EL (cell line): ENCODE measurements around the gene FBXW8.
A peak's percentile ranks its signal among the peaks of the same experiment; 100 is the strongest.

ENCODE experiments used
- DNase-seq: peaks from one replicate; pipeline ENCODE4 v3.0.0-alpha.2; 2016

Gene FBXW8

DNA sequence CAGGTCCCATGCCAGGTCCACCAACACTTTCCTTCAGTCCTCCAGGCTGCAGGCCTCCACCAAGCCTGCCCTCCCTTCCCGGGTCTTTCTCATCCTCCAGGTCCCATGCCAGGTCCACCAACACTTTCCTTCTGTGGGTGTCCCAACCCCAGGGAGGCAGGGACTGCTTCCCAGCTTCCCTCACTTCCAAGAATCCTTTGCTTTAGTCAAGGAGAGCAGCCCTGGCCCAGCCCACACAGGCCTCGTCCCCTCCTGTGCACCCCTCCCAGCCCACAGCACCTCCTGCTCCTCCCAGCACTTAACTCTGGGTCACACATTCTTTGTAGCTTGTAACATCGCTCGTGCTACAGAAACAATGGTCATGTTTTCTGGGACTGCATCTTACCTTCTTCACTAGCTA is 115.6 kb downstream of the FBXW8 start:
- no peak for DNase-seq

GRCh38 chr12:117026921-117027250 is 116.1 kb downstream of the FBXW8 start:
- no peak for DNase-seq

DNA sequence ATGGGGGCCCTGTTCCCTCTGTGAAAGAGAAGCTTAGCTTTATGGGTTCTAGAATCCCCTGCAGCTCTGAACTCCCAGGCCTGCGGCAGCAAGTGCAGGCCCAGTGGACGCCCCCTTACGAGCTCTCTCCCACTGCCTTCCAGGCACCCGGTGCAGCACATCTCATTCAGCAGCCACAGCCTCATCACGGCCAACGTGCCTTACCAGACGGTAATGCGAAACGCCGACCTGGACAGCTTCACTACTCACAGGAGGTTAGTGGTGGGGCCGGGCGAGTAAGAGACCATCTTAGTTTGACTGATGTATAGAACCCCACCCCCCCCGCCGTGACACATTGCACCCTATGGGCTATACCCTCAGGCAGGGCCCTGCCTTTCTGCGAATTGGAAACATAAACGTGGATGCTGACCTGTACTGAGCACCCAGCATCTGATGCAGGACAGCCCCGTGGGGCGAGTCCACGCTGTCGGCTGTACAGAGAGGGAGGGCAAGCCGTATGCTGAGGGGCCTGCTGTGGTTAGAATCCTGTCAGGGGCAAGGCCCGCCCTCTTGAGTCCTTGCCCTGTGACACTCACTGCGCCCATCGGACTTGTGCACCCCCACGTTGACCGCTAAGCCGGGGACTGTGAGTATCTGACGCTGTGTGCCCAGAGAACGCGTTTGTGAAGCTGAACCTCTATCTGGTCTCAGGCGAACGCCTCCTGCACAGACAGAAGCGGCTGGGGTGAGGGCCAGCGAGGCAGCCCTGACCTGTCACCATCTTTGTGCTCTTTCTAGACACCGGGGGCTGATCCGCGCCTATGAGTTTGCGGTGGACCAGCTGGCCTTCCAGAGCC is 116.7 kb downstream of the FBXW8 start:
- no peak for DNase-seq

- DNase-seq: no peak
Measured at GRCh38 chr12:117028254-117028653, 117.5 kb downstream of the FBXW8 start.

DNA sequence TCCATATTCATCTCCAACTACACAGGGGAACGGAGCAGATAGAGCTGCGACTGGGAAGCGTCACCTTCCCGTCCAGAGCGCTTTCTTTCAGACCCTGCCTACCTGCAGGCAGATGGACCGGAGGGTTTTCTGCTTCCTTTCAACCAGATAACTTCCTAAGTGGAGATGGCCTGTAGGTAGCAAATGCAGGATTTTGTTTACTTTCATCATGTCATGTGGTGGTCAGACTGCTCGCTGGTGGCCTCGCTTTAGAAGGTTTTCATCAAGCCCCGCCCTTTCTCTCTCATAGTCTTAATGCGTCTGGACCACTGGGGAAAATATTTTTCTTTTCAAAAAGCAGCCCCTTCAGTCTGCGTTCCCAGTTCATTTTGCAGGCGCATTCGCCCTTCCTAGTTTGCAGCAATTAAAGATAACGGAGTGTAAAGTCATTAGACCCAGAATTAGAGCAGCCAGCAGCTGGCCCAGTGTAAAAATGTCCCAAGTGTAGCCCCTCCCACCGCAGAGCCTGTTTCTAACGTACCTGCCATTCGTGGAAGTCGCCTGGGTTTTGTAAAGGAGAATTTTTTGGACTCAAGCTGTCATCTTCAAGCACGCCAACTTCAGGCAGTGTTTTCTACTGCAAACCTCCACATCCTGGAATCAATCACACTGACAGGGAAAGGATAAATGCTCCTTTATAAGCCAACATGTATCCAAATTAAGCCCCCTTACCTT is 119.6 kb downstream of the FBXW8 start:
- DNase-seq: no peak

- DNase-seq: no peak
Measured at GRCh38 chr12:117031843-117032592, 121.3 kb downstream of the FBXW8 start.

DNA sequence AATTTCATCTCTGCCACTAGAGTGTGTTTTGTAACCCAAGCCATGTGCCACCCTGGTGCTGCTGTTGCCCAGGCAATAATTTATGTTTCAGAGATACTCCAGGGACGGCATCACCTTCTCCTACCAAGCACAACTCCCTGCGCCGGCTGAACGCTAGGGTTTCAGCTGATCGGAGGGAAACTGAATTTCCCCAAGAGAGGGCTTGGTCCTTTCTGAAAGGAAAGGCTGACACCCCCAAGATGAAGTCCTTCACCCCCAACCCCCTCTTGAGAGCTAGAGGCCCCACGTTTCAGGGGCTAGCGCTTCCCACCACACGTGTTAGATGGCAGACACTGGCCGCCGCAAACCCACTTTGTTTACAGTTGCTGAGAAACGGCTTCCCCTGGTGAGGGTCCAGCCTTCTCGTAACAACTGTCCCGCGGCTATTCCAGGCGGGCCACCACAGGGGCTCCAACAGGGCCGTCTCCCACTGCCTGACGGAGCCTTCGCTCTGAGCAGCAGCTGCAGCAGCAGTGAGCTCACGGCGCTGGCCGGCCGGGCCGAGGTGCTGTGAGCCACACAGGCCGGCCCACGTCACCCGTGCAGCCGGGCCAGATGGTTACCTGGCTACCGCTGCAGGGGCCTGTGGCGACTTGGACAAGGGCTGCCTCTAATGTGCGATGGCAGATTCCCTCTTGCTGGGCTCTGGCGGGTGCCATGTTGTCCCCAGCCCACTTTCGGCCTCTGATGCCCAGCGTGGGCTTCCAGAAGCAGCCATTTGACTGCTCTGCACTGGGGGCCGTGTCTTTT is 122.0 kb downstream of the FBXW8 start:
- DNase-seq: no peak

DNA sequence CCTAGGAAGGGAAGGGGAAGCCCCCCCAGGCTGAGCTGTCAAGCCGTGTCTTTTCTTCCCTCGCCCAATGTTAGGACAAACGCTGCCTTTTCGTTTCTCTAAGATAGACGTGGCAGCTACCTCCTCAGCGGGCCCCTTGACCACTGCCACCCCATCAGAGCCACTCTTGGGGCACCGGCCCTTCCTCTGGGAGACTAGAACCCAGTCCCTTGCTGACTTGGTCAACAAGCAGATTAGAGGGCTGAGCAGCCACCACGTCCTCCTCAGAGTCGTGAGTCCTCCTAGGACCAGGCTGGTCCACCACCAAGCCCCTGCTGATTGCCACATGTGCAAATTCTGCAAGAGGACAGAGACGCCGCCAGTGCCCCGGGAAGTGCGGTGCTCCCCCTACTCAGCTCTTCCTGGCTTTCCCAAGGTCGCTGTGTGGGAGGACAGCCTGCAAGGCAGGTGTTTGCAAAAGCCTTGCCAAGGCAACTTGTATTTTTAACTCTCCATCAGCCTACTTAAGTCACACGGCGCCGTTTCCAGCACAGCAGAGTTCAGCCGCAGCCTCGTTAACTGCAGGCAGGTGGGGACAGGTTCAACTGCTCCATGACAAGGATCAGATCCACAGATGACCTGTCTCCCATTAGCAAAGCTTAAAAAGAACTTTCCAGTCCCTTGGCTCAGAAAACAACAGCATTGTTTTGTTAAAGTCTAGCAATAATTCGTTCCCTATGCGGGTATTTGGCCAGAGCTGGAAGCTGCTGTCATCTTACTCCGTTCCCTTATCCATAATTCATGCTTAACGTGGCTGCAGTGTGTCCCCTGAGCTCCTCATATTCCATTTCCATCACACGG is 122.9 kb downstream of the FBXW8 start:
- no peak for DNase-seq

DNA sequence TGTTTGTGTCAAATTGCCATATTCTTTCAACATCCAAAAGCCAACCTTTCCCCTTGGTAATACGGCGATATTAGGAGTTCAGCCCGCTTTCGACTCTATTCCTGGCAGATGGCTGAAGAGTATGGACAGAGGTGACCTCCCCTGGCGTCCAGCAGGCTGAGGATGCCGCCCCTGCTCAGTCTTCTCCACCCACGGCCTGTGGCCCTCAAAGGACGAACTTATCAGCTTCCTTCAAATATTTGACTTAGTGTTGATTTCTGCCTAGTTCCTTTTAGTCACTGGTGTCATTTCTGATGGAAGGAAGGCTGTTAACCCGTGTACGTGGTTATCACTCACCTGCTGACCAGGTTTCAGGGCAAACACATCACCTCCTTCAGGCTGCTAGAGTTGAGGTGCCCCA is 123.5 kb downstream of the FBXW8 start:
- no peak for DNase-seq

DNA sequence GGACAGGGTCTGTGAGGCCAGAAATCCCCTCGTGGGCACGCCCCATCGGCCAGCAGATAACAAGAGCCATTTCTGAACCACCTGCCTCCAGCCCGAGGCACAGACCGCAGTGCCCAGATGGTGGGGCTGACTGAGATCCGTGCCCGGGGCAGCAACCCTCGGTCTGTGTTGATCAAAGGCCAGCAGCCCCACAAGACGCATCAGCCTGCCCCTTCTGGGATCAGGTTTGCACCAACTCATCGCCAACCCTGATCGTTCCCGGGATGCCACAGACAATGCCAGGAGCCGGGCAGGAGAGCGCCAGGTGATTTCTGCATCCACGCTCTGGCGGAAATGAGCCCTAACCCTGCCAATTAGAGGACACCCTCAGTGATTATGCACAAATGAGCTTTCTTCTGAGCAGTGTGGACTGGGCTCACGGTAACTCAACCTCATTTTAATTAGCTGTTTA is 124.0 kb downstream of the FBXW8 start:
- DNase-seq: no peak

GRCh38 chr12:117035287-117035686 is 124.5 kb downstream of the FBXW8 start:
- DNase-seq: no peak

GRCh38 chr12:117036046-117036445 is 125.3 kb downstream of the FBXW8 start:
- no peak for DNase-seq

DNA sequence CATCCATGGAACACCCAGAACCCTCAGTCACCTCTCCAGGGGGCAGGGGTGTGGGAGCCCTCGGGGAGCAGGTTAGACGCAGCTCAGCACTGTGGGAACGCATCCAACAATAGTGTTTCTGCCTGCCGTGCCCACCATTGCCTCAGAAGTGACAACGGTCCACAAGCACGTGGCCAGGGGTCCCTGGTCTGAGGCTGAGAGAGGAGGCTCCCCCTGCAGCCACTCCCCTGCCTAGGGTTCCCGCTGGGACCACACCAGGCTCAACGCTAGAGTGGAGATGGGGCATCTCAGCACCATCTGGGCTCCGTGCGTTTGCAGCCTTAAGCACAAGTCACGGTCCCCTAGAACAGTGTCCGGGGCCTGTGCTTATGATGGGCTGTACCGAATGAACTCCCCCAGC is 125.8 kb downstream of the FBXW8 start:
- no peak for DNase-seq

GRCh38 chr12:117037289-117038022 is 126.7 kb downstream of the FBXW8 start:
- DNase-seq: no peak

GRCh38 chr12:117038023-117038680 is 127.4 kb downstream of the FBXW8 start:
- DNase-seq: no peak

GRCh38 chr12:117038919-117039318 is 128.2 kb downstream of the FBXW8 start:
- DNase-seq: no peak

DNA sequence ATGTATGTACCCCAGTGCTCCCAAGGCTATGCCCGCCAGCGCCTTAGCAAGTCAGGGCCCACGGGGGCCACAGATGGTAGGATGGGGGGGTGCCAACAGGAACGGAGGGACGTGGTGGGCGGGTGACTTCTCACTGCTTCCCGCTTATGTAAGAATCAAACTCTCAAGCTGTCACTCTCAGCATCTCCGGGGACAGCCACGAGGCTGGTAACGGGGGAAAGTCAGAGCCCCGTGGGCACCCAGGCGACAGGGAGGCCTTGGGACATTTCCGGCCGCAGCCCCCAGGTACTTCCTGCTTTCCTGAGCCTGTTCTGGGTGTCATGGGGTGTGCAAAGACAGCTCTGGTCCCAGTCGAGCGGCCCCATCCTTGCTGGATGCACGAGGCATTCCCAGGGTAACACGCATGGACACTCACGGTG is 129.2 kb downstream of the FBXW8 start:
- no peak for DNase-seq

DNA sequence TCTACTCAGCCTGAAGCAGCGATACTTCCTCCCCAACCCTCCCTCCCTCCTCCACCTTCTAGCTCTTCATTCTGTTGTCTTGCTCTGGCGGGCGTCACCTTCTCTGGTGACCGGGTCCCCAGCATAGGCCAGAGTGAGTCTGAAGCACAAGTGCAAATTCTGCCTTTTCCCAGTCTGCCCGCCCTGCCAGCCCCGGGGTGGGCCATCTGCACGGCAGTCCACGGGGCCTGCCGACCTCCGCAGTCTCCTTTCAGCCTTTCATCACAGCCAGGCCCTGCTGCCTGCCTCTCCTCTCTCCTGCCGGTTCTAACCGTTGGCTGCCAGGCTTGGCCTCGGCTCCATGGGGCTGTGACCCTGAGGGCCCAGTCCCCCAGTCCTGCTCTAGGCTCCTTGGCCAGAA is 129.7 kb downstream of the FBXW8 start:
- DNase-seq: no peak

DNA sequence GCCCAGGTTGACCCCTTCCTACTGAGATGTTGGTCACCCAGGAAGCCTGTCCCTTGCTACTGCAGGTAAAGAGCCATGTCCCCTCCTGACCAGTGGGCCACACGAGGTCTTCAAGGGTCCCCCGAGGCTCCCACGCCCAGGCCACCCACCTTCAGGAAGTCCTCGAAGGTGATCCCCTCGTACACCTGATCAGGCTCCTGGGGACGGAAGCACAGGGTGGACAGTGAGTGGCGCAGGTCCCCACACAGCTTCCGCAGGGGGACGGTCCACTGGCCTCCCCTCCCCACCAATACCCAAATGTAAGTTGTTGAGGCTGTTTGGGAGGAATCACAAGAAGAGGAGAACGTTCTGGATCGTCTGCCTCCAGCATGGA is 131.0 kb downstream of the FBXW8 start:
- DNase-seq: no peak

DNA sequence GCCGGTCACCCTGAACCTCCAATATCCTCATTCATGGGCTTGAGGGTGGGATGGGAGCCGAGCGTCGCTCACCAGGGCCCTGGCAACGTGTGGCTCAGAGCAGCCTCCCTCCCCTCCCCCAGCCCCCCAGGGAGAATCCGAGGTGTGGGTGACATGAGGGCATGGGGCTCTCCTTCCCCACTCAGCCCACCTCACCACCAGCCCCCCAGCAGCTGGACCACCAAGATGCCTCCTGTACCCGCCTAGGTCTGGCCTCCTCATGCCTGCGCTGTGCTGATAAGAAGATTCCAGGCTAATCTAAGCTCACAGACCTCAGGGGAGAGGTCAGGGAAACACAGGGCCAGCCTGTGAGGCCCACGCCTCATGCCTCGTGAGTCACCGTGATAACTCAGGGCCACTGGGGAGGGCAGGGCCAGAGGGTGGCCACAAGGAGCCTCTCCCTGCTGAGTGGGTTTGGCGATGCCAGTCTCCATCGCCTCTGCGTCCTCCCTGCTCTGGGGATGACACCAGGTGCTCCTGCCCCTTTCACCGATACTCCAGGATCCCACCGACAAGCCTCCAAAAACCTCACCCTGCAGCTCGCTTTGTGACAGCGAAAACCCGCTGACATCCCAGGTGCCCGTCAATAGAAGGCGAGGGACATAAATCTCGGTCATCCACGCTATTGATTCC is 131.6 kb downstream of the FBXW8 start:
- DNase-seq: peak; percentile 19
